Measurements from ENCODE around the gene TXNDC12. TPM values are rescaled to one million over a fixed set of nuclear protein-coding genes. Genes with fewer than 3 reads are reported as not detected.
"Not testable (repeated sequence)": the region's sequence is repeated elsewhere in the genome, so short reads cannot be mapped to it uniquely, and the experiment has no call there.

The TXNDC12 gene
- total RNA-seq = 54.9 and 59.4 TPM in 2 replicates

DNA sequence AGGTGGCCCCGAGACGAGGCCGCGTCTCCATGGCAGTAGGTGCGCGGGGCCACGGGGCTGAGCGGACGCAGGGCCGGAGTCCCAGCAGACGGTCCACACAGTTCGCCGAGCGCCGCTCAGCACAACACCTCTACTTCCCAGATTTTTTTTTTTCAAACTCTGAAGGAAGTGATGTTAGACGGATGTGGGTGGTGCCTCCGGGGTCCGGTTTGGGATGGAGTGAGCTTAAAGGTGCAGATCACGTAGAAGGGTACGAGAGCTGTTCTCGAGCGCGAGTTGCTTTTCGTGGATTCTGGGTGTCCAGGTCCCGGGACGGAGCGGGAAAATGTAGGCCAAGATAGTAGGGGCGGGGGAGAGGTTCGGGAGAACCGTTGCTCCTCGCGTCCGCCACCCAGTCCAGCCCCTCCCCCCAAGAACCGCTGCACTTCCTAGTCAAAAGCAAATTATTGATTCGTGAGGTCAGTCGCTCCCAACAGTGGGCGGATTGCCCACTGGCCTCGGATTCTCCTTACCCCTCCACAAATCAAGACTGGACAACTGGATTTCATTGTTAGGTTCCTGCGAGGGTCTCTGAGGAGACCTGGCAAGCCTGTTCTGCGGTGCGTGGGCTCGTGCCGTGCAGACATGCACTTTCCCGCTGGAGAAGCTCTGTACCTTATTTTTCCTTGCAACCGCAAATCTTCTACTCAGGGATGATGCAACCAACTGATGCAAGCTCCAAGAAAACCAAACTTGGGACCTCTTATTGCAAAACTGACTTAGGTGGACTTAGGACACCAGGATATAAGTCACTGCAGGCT lies at the start of gene TXNDC12:
Gene TXNDC12, minus strand, starts transcription at position 126 of the 800 bp plus-strand sequence. Its CDS starts 95 bp downstream, at position 31.
- intact Hi-C loops (cut with micrococcal nuclease) = loop anchor here (1.0 to 5.0 kb wide), 3 partner anchors 87 to 1272 kb away; partner anchors contain the start of genes LRP8 and ZFYVE9

DNA sequence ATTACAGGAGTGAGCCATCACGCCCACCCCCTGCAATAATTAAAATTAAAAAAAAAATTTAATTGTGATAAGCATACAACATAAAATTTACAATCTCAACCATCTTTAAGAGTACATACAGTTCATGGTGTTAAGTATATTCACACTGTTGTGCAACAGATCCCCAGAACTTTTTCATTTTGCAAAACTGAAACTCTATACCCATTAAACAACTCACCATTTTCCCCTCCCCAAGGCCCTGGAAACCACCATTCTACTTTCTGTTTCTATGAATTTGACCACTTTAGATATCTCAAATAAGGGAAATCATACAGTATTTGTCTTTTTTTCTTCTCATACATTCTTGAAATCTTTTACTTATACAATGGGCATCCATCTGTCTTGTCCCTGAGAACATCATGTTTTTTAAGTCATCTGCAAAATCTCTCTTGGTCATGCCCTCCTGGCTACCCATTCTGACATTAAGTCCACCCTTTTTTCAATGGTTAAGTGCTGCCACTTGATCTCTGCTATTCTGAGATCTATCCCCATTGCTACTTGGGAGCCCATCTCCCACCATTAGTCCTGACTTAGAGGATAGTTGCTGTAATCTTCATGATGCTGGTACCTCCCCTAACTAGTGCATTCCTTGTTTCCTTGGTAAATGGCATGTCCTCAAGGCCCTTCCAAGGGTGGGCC lies 47.5 kb upstream of the TXNDC12 start:
- intact Hi-C loops (cut with micrococcal nuclease) = no loop called here

DNA sequence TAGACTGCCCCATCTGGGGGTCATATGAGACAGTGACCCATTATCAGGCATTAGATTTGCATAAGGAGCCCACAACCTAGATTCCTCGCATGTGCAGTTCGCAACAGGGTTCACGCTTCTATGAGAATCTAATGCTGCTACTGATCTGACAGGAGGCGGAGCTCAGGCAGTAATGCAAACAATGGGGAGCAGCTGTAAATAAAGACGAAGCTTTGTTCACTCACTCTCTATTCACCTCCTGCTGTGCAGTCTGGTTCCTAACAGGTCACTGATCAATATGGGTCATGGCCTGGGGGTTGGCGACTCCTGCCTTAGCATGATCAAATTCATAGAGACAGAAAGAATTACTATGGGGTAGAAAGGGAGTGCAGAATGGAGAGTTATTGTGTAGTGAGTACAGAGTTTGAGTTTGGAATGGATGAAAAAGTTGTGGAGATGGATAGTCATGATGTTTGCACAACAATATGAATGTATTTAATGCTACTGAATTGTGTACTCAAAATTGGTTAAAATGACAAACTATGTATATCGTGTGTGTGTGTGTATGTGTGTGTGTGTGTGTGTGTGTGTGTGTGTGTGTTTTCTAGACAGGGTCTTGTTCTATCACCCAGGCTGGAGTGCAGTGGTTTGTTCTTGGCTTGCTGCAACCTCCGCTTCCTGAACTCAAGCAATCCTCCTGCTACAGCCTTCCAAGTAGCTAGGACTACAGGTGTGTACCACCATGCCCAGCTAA lies 43.3 kb upstream of the TXNDC12 start:
- intact Hi-C loops (cut with micrococcal nuclease) = no loop called here

DNA sequence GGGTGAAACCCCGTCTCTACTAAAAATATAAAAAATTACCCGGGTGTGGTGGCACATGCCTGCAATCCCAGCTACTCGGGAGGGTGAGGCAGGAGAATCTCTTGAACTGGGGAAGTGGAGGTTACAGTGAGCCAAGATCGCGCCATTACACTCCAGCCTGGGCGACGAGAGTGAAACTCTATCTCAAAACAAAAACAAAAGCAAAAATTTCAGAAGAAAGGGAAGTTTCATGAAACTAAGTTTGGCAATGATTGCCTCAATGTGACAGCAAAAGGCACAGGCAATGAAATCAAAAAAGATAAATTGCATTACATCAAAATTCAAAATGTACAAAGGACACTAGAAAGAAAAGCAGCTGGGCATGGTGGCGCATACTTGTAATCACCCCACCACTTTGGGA lies 41.2 kb upstream of the TXNDC12 start:
- intact Hi-C loops (cut with micrococcal nuclease) = no loop called here

DNA sequence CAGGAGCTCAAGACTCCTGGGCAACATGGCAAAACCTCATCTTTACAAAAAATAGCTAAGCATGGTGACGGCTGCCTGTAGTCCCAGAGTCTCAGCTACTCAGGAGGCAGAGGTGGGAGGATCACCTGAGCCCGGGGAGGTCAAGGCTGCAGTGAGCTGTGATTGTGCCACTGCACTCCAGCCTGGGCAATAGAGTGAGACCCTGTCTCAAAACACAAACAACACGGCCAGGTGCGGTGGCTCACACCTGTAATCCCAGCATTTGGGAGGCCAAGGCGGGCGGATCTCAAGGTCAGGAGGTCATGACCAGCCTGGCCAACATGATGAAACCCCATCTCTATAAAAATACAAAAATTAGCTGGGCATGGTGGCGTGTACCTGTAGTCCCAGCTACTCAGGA lies 39.3 kb upstream of the TXNDC12 start:
- intact Hi-C loops (cut with micrococcal nuclease) = not testable (repeated sequence)

DNA sequence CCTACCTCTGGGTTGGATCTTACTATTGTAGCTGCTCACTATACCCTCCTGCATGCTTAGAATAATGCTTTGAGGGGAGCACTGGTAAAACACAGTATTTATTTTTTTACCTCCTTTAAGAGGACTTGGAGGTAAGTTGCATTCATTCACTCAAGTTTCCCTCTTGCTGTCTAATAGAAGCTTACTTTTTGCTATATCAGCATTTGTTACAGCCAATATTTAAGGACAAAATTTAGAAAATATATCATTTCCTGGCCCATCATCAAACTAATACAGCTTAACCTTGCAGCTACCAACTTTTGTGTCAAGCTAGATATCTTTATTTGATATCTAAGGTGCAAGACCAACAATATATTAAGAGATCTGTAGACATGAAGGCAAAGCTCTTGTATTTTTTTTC lies 32.9 kb upstream of the TXNDC12 start:
- intact Hi-C loops (cut with micrococcal nuclease) = not testable (repeated sequence)

DNA sequence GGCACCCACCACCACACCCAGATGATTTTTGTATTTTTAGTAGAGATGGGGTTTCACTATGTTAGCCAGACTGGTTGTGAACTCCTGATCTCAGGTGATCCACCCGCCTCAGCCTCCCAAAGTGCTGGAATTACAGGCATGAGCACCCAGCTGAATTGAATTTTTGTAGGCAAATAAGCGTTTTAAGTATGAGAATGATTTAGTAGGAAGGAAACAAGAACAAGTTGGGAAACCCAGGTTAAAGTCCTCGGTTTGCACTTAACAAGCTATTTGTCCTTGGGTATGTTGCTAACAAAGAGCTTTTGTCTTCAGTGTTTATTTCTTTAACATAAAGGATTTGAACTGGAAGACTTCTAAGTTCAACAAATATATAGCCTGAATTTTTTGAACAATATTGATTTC lies 25.0 kb upstream of the TXNDC12 start:
- intact Hi-C loops (cut with micrococcal nuclease) = no loop called here

DNA sequence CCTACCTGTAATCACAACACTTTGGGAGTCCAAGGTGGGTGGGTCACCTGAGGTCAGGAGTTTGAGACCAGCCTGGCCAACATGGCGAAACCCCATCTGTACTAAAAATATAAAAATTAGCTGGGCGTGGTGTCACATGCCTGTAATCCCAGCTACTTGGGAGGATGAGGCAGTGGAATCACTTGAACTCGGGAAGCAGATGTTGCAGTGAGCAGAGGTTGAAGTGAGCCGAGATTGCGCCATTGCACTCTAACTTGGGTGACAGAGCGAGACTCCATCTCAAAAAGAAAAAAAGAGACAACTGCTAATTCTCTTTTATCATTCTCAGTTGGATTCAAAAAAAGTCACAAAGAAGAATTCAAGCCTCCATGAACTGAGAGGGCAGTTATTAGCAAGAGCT lies 22.3 kb upstream of the TXNDC12 start:
- intact Hi-C loops (cut with micrococcal nuclease) = not testable (repeated sequence)

DNA sequence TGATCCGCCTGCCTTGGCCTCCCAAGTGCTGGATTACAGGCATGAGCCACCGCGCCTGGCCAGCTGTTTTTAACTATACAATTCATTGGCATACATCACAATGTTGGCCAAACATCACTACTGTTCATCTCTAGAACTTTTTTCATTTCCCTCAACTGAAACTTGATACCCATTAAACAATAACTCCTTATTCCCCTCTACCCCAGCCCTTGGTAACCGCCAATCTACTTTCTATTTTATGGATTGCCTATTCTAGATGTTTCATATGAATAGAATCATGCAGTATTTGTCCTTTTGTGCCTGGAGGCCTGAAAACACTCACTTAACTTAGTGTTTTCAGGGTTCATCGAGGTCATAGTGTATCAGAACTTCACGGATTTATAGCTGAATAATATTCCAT lies 17.3 kb upstream of the TXNDC12 start:
- intact Hi-C loops (cut with micrococcal nuclease) = no loop called here

DNA sequence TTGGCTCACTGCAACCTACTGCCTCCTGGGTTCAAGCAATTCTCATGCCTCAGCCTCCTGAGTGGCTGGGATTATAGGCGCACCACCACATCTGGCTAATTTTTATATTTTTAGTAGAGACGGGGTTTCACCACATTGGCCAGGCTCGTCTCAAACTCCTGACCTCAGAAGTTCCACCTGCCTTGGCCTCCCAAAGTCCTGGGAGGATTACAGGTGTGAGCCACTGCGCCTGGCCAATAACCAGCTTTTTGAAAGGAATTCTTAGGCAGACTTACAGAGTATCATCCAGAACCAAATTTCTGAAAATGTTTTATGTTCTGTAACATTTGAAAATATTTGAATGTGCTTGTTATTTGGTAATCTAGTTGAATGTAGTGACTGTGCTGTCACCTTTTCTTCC lies 15.7 kb upstream of the TXNDC12 start:
- intact Hi-C loops (cut with micrococcal nuclease) = no loop called here

DNA sequence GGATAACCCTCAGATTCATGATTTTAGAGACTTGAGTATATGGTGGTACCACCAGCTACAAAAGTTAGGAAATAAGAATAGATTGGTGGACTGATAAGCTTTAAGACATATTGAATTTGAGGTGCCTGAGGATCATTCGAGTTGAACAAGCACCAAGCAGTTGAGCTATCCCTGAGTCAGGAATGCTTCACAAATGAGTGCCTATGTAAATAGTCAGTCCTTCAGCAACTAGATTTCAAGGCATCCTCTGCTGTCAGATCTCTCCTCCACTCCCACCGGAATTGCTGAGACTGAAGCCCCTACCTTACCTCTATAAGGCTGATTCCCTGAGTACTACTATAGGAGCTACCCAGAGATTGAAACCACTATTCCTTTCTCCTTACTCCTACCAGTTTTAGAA lies 8.2 kb upstream of the TXNDC12 start:
- intact Hi-C loops (cut with micrococcal nuclease) = no loop called here

DNA sequence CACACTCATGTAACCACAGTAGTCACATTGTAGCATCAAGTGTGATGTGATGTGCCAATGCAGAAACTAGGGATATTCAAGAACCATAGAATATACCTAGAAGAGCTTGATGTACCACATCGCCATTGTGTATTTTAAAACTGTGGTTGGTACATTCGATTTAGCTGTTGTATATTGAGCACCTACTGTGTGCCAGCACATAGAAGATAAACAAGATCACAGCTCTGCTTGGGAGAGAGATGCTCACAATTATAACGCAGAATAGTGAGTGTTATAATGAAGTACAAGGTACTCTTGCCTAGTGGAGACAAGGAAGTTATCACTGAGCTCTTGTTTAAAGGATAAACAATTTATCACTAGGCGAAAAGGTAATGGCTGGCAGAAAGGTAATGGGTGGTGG lies 5.8 kb upstream of the TXNDC12 start:
- intact Hi-C loops (cut with micrococcal nuclease) = no loop called here

DNA sequence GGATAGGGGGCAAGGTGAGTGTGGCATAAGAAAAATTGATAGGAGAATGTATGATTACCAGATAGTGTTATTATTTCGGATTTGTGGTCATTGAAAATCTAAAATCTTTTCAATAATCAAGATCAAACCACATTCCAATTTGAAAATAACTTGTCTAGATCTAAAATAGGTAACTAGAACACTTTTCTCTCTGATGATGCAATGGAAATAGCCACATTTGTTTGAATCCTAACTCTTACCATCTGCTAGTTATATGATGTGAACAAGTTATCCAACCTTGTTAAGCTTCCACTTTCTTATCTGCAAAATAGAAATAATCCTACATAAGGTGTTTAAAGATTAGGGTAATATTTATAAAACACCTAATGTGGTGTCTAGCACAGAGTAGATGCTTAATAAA lies 4.9 kb upstream of the TXNDC12 start:
- intact Hi-C loops (cut with micrococcal nuclease) = loop anchor here (5.0 kb wide), 2 partner anchors 82 to 1267 kb away; partner anchors contain the start of genes LRP8 and ZFYVE9

DNA sequence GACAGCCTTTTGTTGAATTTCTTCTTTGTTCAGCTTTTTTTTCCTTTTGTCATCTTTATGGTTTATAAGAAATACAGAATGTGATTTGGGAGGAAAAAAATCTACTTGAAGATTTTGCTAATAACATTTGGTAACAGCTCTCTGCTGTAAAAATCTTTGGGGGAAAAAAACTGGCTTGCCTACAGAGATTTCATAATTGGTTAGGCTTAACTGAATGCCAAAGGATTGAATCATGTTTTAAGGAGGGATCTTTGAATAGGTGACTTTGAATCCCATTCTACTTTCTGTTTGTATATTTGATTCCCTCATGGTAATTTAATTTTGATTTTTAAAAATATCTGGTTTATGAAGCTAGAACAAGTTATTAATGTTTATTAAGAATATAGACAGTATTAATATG lies 4.3 kb upstream of the TXNDC12 start:
- intact Hi-C loops (cut with micrococcal nuclease) = loop anchor here (5.0 kb wide), 2 partner anchors 83 to 1268 kb away; partner anchors contain the start of genes LRP8 and ZFYVE9

DNA sequence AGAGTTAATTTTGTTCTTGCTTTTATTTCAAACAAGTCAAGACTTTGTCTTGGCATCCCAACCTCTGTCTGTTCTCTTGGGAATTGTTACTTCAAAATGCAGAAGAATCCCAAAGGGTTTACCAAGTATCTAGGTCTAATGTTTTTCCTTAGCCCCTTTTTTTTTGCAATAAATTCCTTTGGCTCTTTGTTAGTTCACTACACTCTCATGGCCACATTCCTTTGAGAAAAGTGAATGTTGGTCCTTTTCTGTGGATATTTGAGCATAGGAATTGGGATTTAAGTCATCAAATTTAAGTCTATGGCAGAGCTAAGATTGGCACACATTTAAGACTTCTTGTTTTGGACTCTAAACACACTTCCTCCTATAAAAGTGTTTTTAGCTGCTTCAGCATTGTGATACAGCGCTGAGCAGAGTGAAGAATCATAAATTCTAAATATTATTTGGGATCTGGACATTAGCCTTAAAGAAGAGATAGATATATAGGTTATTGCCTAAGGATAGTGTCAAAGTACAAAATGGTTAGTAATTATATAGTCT lies 3.0 kb upstream of the TXNDC12 start:
- intact Hi-C loops (cut with micrococcal nuclease) = loop anchor here (2.0 to 5.0 kb wide), 4 partner anchors 84 to 1269 kb away; partner anchors contain the start of genes FAF1, LRP8, OSBPL9 and ZFYVE9

DNA sequence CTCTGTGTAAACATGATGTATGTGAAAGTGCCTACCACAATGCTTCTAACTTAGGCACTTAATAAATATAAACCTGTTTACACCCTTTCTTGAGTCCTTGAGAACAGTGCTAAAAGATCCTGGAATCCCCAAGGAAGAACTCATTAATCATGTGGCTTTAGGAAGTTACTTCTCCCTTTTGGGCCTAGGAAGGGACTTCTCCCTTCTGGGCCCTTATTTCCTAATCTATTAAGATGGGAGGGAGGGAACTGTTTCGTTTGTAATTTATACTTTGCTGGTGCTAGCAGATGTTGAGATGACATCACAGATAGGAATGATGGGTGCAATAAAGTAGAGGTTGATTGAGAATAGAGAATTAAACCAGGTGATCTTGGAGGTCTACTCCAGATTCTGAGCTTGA lies 2.3 kb upstream of the TXNDC12 start:
- intact Hi-C loops (cut with micrococcal nuclease) = loop anchor here (2.0 to 5.0 kb wide), 4 partner anchors 85 to 1270 kb away; partner anchors contain the start of genes FAF1, LRP8, OSBPL9 and ZFYVE9

DNA sequence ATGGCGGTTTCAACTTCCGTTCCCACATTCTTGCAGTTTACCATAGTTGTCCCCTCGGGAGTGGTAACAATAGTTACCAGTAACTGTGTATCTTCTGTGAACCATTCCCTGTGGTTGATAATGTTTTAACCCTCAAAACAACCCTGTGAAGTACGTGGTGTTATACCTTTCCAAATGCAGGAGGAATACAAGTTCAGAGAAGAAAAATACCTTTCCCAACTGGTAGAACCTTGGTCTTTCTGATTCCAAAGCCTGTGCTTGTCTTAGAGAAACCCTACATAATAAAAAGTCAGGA lies 1.9 kb upstream of the TXNDC12 start:
- intact Hi-C loops (cut with micrococcal nuclease) = loop anchor here (1.0 to 5.0 kb wide), 6 partner anchors 24 to 1270 kb away; partner anchors contain the start of genes FAF1, KTI12, LRP8 and NRDC

DNA sequence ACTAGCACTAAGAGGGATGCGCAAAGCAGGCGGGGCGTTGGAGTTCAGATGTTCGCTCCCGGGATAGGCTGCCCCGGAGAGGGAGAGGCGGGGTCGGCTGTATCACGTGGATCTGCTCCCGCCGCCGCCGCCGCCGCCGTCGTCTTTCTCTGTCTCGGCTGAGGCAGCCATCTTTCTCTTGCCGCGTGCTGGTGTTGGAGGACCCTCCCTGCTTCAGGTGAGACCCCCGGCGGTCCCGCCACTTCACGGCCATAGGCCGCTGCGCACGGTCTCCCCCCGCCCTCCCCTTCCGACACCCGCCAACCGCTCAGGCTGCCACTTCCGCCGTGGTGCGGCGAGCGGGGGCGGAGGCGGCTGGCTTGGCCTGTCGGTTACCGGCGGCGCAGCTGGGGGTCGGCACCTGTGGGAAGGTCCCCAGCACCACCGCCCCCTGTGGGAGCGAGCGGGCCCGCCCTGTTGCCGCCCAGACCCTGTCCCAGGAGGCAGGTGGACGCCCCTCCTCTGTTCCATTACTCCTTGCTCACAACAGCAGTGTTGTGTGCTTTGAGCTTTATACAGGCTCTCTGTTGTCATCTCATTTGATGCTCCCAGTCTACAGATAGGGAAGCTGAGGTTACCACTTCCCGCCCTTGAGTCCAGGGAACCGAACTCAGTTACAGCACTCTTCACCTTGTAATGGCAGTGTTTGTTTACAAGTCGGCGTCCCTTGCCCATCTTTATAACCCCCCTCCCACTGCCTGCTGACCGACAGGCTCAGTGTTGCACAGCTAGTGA lies 1.4 kb upstream of the TXNDC12 start, which contains the start of gene BTF3L4:
Gene BTF3L4, plus strand, starts transcription at position 133 of the 774 bp plus-strand sequence. CDS start 3,553 bp downstream, outside the sequence.
- intact Hi-C loops (cut with micrococcal nuclease) = loop anchor here (1.0 to 5.0 kb wide), 6 partner anchors 23 to 1271 kb away; partner anchors contain the start of genes FAF1, KTI12, LRP8 and NRDC

DNA sequence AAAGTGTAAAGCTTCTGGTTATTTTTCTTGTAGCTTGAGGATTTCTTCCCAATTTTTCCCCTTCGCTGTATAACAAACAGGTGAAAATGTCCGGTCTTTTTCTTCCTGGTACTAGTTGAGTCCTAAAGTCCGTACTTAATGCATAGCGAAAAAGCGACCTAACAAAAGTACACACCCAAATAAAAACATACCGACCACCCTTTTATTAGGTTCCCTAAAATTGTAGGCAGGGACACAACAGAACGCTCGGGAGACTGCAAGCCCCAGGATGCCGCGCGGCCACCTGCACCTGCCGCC lies 823 bp upstream of the TXNDC12 start:
- intact Hi-C loops (cut with micrococcal nuclease) = loop anchor here (1.0 to 5.0 kb wide), 7 partner anchors 23 to 1271 kb away; partner anchors contain the start of genes FAF1, KTI12, LRP8 and NRDC

DNA sequence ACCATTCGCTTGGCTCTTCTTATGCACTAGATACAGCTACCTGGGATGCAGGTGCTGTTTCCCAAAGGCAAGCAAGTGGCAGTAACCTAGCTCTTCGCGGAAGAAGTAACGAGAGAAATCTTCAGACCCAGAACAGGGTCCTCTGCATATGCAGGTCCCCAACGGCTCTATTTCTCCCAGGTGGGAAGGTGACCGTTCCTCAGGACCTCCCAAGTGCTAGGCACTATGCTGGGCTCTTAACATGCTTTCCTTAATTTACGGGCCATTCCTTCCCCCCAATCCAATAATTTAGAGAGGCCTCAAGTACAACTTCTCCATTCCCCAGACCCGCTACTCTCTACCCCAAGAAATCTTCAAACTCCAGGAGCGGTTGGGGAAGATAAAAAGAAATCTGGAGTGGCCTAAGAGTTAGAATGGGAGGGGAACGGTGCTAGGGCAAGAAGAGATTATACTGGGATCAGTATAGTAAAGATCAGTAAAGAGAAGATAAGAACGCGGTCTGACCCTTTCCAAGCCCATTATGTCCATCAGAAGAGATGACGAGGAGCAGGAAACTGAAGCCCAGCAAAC lies 410 bp downstream of the TXNDC12 start:
- intact Hi-C loops (cut with micrococcal nuclease) = loop anchor here (1.0 to 5.0 kb wide), 3 partner anchors 88 to 1273 kb away; partner anchors contain the start of genes LRP8 and ZFYVE9
